Stimulated activated naive CD8-positive, alpha-beta T cell treated with anti-CD3 and anti-CD28 coated beads, Interleukin-15, Interleukin-2, amounts not matched to agents 100 U/mL and 50 U/mL, for 24 hours (primary cell): ENCODE results near the gene SLC25A15.
"Not testable (repeated sequence)": the region's sequence is repeated elsewhere in the genome, so short reads cannot be mapped to it uniquely, and the experiment has no call there.

ENCODE experiments used
- ATAC-seq: fragments of 150-1000 bp; cut with Tn5 transposase; one replicate; pipeline ENCODE4 v1.10.0; 2021
- DNase-seq: peaks from one replicate; pipeline ENCODE4 v3.0.0; 2021

SLC25A15 gene

DNA sequence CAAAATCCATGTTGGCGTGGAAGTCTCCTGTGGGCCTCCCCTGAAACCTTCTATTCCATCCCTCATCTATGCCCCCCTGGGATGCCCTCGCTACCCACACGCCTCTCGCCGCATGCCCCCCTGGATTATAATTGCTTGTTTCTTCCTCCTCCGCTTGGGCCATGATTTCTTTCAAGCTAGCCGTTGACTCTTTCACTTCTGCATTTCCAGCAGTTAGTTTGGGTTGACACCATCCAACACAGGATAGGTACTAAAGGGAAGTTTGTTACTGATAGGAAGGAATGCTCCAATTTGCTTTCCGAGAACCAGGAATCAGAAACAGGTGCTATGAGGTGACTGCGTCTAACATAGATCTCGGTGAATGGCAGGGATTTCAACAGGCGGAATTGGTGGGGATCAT is 7.7 kb upstream of the SLC25A15 start:
- no peak for ATAC-seq
- no peak for DNase-seq

DNA sequence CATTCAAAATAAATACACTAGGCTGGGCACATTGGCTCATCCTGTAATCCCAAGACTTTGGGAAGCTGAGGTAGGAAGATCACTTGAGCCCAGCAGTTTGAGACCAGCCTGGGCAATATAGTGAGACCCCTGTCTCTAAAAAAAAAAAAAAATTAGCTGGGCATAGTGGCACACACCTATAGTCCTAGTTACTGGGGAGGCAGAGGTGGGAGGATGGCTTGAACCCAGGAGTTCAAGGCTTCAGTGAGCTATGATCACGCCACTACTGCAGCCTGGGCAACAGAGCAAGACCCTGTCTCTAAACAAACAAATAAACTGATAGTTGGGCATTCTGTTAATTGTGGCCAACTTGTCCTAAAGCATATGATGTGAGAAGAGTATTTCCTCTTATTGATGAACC is 6.4 kb upstream of the SLC25A15 start:
- ATAC-seq, DNase-seq: not testable (repeated sequence)

DNA sequence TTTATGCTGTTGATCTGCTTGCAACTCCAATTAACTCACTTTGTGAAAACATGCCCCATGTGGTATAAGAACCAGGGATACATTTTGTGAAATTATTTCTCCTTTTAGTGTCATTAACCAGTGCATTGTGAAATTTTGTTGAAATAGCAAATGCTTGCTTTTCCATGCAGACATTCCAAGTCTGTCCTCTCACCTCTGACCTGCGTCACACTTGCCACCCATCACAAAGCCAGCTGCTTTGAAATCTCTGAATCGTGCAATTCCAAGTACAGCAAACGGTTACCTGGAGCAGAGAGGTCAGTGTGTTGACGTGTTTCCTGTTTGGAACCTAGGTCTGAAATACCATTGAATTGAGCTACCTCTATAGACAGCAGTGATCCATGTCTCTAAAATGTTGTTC is 4.9 kb upstream of the SLC25A15 start:
- no peak for DNase-seq
- no peak for ATAC-seq

DNA sequence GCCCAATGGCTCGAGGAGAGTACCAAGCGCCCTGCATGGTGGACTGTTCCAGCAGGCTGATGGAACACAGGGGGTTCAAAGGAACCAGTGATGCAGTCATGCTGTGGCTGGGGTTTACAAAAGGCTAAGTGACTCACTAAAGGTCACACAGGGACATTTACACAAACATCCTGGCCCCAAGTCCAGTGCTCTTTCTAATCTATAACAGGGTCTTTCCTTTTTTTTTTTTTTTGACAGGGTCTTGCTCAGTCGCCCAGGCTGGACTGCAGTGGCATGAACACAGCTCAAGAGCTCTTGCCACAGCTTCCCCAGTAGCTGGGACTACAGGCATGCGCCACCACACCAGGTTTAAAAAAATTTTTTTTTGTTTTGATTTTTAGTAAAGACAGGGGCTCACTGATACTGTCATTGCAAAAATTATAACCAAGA is 2.8 kb upstream of the SLC25A15 start:
- ATAC-seq (peak; percentile 89), DNase-seq (peak; percentile 60)

DNA sequence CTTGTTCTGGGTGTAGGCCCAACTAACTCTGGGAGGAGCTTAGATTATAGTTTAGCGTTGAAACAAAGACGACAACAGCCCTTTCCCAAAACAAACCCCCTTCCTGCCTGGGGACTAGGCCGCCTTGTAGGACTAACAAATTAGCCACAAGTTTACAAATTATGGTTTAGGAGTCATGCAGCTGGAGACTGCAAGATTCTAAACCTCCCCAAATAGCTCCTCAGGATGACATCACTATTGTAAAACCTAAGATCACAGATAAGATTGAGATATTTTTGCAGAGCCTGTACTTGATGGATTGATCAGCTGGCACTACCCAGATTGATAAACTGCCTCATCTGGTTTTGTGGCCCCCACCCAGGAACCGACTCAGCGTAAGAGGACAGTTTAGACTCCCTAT is 2.3 kb upstream of the SLC25A15 start:
- DNase-seq (no peak), ATAC-seq (peak; percentile 3)

DNA sequence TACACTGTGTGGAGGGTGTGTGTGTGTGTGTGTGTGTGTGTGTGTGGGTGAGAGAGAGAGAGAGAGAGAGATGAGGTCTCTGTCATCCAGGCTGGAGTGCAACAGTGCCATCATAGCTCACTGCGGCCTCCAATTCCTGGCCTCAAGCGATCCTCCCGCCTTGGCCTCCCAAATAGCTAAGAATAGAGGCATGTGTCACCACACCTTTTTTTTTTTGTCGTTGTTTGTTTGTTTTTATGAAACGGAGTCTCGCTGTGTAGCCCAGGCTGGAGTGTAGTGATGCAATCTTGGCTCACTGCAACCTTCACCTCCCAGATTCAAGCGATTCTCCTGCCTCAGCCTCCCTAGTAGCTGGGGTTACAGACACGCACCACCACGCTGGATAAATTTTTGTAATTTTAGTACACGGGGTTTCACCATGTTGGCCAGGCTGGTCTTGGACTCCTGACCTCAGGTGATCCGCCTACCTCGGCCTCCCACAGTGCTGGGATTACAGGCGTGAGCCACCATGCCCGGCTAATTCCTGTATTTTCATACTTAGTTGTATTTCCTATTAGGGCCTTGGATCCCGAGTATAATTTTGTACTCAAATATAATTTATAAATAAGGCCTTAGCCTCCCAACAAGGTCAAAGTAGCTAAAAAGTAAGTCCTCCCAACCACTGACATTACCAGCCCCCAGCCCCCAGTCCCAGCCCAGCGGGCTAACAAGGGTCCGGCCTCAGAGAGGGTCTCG is 704 bp upstream of the SLC25A15 start:
- not testable (repeated sequence) for DNase-seq, ATAC-seq

DNA sequence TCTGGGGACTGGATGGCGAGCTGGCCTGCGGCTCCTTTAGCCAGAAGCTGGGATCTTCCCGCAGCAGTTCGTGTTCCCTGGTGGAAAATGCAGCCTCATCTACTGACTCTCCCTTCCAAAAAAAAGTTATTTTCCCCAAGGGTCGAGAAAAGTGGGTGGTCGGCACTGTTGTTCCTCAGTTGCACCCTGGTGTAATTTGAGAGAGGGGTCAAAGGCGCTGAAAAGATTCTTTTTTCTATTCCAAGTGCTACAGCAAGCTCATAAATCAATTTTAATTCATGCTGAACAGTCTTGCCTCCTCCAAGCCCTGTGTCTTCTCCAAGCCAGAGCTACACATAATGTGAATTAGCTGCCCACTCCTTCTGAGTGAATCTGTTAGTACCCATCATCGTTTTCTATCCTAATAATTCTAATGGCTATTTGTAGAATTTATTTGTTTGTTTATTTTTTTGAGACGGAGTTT is 774 bp downstream of the SLC25A15 start:
- no peak for DNase-seq
- ATAC-seq, result no peak

DNA sequence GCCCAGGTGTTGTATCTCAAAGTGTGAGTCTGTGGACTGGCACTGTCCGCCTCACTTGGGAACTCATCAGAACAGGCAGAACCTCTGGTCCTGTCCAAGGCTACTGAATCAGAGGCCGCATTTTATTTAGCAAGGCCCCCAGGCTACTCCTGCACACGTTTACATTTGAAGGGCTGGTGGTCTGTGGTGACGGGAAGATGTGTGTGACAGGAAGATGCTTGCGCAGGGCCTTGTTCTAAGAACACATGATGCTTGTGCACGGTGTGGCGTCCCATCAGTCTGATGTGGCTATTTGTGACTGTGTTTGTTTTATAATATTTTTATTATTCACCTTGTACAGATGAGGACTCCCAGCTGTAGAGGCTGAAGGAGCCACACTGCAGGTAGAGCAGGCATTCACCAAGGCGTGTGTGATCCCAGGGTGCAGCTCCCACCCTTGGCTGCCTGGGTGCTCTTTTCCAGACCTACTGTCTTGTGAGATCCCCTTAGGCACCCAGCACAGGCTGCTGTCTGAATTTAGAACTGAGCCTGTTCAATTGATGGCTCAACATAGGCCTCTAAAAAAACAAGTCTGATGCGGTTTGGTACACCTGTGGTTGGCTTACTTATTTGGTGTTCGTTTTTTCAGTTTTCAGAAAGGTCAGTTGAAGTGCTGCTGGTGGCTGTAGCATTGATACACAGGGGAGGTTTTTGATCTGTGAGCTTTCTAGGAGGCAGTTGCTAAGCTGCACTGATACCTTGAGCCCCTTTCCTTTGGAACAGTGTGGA is 3.1 kb downstream of the SLC25A15 start:
- DNase-seq, result no peak
- ATAC-seq, result no peak

DNA sequence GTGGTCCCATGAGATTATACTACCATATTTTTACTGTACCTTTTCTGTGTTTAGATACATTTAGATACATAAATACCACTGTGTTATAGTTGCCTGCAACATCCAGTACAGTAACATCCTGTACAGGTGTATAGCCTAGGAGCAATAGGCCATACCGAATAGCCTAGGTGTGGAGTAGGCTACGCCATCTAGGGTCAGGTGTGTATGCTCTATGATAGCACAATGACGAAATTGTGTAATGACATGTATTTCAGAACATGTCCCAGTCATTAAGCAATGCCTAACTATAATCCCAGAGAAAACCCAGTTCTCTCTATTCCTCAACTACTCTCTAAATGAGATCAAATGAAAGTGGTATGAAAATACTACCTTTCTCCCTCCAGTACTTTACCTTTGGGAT is 3.9 kb downstream of the SLC25A15 start:
- no peak for DNase-seq
- ATAC-seq, result no peak

DNA sequence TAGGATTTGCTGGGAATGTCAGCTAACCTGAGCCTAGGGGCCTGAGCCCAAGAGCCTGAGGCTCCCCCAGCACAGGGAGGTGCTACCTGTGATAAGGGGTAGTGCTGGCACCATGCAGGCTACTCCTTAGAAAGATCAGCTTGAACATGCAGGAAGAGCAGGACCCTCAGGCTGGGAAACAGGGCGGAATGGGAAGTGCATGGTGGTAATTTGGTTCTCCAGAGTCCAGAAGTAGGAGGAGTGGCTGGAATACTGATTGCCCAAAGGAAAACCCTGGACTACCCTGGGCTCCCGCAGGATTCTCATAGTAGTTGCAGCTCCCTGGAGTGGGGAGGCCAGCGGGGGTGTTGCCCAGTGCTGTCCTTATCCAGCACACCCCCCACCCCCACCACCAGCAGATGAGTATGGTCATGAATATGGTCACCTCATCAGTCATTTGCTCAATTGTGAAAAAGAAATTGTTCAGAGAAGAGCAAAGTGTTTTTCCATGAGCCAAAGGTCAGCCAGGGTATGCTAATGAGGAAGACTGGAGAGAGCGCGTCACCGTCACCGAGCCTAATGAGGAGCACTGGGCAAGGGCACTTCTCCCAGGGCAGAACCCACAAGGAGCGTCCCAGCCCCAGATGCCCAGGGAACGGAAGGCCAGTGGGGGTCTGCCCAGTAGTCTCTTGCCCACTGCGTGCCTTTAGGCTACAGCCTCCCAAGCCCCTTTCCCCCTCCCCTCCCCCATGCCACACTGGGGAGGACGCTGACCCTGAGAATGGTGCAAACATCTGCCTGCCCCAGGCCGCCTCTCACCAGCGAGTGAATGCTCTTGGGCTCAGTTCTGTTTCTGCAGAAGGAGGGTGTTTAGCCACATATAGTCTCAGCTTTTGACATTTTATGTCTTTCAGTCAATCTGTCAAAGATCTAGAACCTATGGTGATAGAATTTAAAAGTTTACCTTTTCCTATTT is 5.3 kb downstream of the SLC25A15 start:
- ATAC-seq (peak; percentile 70), DNase-seq (peak; percentile 47)

DNA sequence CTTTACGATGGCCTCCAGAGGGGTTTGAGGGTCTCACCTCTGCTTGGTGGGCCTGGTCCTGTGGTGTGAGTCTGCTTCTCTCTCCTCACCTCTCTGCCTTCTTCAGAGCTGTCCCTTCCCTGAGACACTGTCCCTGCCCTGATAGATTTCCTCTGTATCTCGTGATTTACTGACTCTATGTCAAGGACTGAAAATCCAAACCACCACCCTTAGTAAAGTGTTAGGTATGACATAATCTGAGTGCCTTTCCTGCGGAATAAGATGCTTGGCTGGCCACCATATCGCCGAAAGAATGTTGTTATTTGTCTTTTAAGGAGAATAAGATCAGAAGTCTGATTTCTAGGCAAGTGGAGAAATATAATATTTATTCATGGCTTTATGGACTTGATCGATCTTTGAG is 7.2 kb downstream of the SLC25A15 start:
- DNase-seq, result no peak
- no peak for ATAC-seq

DNA sequence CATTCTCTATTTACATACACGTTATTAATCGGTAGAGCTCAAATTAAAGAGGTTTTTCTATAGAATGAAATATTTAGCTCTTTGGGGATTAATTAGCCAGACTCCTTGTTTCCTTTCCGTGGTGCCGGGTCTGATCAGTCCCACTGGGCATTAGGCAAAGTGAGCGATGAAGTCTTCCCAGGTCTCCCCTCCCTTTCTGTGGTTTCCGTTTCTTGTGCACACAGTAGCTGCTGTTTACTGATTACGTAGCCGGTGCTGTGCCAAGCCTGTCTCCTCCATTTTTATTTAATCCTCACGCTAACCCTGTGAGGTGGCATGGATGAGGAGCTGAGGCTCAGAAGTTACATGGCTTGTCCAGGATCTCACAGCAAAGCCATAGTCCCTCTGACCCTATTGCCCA is 9.0 kb downstream of the SLC25A15 start:
- DNase-seq, result no peak
- ATAC-seq, result no peak

DNA sequence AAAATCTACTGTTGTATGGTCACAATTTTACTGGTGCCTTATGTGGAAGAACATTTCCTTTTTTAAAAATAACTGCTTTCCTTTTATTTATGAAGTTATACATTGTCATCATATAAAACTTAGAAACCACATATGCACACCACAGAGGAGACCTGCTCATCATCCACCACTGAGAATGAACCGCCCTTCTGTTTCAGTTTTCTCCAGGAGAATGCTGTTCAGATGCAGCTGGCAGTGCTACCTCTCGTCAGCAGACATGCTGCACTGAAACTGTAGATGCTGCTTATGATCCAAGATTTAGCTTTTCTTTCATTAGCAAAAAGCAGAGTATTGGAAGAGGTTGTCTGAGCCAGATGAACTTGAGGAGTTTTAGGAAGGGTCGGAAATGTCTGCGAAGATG is 10.1 kb downstream of the SLC25A15 start:
- DNase-seq (no peak), ATAC-seq (no peak)

DNA sequence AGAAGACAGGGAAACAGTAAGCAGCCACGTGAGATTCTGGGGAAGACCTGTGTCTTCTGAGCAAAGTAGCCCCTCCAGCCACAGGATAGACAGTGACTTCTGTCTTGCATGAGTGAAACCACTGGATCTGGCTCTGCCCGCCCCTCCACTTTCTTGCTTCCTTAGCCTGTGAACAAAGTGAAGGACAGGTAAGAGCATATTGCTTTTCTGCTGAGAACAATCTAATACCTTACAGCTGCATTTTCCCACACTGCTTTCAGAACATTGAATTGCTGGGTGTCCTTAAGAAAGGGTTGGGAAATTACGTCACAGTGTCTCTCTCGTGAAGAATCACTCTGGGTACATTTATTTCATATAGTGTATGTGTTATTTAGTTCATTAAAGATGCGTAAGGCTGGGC is 11.1 kb downstream of the SLC25A15 start:
- DNase-seq (no peak), ATAC-seq (no peak)

DNA sequence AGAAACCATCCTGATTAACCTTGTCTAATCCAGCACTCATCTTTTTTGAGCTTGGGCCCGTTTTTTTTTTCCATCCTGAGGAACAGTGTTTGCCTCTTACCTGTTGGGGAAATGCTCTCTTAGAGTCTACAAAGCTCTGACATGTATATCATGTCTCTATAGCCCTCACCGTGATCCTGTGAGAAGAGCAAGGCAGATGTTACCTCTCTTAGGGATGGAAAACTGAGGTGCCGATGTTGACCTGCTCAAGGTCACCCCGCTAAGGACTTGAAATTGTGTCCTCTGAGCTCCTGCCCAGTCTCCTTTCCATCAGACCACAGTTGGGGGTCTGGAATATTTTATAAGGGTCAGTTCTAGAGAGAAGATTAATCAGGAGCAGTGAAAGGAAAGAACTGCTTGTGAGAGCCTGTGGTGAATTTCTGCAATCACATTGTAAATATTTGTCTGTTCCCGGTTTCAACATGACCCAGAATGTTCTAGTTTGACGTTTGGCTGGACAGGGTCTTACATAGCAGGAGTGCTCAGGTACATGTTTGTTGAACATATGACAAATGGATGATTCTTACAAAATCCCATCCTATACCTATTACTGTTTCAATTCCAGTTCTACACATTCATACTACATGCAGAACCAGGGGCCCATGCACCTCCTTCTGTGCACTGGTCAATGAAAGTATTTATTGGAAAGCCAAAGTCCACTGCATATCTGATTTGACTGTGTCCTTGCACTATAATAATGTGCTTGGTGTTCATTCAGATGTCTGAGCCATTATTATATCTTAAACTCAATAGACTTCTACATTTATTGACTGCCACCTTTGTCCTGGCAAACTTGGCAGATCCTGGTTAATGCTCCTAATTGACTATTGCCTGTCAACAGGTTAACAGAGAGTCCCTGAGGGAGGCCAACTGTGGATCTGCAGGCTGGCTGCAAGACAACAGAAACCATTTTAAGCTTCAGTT is 12.1 kb downstream of the SLC25A15 start:
- DNase-seq (no peak), ATAC-seq (no peak)

DNA sequence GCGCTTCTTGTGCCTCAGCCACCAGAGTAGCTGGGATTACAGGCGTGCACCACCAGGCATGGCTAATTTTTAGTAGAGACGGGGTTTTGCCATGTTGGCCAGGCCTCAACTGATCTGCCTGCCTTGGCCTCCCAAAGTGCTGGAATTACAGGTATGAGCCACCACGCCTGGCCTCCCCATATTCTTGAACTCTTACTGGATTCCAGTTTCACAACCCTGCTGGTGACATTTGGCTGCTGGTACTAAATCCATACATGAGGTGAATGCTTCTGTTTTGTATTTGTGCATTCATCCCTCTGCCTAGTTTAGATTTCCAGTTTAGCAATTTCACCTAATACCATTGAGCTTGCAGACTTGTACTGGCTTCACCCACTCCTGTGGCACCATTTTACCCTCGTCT is 13.9 kb downstream of the SLC25A15 start:
- ATAC-seq (no peak), DNase-seq (no peak)

DNA sequence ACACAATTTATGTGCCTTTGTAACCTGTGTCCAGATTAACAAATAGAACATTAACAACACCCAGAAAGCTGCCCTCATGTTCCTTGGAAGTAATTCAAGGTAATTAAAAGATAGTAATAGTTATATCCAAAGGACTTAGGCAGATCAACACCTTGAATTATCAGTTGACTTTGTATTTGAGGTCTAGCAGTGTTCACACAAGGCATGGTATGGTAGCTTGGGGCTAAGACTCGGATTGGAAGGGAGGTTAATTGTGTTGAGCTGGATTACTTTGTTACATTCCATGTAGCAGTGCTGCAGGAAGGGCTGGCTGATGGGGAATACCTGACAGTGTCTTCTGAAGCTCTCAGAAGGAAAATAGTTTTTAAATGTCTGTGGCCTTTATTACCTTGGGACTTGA is 16.8 kb downstream of the SLC25A15 start:
- ATAC-seq, result no peak
- no peak for DNase-seq

DNA sequence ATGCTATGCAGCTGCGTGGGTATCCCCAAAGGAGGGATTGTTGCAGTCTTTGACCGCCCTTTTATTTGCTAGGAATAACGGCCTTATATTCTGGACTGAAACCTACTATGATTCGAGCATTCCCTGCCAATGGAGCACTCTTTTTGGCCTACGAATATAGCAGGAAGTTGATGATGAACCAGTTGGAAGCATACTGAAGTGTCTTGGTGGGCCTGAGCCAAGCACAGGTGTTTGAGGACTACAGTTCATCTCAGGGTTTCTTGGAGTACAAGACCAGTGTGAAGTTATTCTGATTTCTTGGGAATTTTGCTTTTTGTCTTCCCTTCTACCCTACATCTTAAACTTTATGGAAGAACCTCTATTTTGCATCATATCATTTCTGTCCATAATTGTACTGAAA is 20.1 kb downstream of the SLC25A15 start:
- ATAC-seq (no peak), DNase-seq (no peak)

DNA sequence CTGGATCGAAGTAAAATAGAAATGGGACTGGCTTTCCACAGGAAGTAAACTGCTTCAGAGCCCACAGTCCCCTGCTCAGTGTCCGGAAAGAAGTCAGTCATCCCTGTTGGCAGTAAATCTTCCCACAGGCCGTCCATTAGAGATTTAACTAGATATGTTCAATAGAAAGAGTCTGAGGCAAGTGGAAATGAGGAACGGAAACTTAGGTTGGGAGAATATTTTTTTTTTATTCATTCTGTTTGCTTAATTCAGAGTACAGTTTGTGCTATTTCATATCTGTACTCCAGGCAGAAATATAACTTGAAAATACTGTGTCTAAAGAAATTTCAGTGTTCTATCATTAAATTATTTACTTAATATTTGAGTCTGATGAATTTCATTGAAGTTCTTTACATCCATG is 22.7 kb downstream of the SLC25A15 start:
- ATAC-seq (no peak), DNase-seq (no peak)

DNA sequence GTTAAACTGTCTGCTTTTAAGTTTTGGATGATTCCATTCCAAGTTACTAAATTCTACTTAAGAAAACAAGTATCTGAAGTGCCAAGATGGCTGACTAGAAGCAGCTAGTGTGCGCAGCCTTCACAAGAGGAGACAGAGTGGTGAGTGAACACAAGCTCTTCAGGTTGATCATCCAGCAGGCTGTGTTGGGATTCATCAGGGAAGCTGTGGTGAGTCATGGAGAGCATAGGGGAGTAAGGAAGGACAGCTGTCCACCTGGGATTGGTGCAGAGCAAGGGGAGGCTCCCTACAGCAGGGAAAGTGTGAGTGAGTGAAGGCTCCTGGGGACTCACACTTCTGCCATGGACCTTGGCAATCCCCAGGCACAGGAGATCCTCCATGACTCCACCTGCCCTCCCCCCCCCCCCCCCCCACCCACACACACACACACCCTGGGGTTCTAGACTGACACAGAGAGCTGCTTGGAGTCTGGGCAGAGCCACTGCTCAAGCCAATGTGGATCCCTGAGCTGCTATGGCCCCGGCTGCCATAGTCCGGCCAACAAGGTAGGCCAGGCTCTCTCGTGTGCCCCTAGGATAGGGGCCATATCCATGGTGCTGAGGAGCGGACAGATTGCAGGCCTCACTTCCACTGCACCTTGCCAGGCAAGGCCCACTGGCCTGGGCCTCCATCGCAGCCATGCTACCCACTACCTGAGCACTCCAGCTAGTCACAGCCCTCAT is 23.5 kb downstream of the SLC25A15 start:
- no peak for DNase-seq
- no peak for ATAC-seq
